ENCODE data around the gene TMEM167B.
"Not testable (repeated sequence)": the region's sequence is repeated elsewhere in the genome, so short reads cannot be mapped to it uniquely, and the experiment has no call there.

- TF ChIP-seq EZH2 (IDR thresholded peaks at IDR 0.05; ENCODE audit: insufficient read depth, poor library complexity, severe bottlenecking); EZH2phosphoT487 (IDR thresholded peaks at IDR 0.05; ENCODE audit: insufficient read depth, low read depth): not testable (repeated sequence)
Measured at GRCh38 chr1:109142725-109143124, 52.2 kb downstream of the TMEM167B start.

All from GM23248 (cell line).